DMS153 treated with DMSO at 0.1 percent for 48 hours (cell line): Measurements from ENCODE around the gene MLX.
A peak's percentile ranks its signal among the peaks of the same experiment; 100 is the strongest.
"Not testable (repeated sequence)": the region's sequence is repeated elsewhere in the genome, so short reads cannot be mapped to it uniquely, and the experiment has no call there.

Source experiments
- DNase-seq: peaks from one replicate; lab custom pipeline; 2025; ENCODE audit not compliant: unreplicated experiment; lab: John Stamatoyannopoulos, UW

The MLX gene

DNA sequence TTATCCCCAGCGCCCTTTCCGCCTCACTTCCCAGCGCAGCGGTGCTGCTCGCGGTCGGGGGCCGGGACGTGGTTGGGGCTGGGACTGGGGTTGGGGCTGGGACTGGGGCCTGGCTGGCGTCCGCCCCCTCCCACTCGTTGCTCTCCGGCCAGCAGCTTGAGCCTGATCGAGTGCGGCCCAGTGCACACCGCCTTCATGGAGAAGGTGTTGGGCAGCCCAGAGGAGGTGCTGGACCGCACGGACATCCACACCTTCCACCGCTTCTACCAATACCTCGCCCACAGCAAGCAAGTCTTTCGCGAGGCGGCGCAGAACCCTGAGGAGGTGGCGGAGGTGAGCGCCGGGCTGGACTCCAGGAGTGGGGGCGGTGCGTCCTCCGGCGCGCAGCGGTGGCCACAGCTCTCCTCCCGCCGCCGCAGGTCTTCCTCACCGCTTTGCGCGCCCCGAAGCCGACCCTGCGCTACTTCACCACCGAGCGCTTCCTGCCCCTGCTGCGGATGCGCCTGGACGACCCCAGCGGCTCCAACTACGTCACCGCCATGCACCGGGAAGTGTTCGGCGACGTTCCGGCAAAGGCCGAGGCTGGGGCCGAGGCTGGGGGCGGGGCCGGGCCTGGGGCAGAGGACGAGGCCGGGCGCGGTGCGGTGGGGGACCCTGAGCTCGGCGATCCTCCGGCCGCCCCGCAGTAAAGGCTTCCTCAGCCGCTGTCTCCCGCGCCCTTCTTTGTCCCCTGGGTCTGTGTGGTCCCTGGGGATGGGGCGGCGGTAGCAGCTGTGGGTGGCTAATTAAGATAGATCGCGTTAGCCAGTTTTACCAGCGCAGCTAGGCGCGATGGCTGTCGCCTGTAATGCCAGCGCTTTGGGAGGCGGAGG is 12.4 kb upstream of the MLX start:
- peak; percentile 48 for DNase-seq

DNA sequence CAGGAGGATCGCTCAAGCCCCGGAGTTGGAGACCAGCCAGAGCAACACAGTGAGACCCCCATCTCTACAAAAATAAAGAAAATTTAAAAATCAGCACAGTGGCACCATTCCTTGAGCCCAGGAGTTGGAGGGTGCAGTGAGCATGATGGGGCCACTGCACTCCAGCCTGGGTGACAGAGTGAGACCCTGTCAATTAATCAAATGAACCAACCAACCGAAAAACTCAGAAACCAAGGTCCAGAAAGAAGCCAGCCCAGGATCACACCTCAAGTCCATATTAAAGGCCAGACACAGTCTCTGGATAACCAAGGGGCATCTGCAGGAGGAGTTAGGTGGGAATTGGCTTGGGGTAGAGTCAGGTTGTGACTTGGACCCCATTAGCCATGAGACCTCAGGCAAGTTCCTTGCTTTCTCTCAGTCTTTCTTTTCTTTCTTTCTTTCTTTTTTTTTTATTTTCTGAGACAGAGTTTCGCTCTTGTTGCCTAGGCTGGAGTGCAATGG is 11.7 kb upstream of the MLX start:
- DNase-seq, result no peak

DNA sequence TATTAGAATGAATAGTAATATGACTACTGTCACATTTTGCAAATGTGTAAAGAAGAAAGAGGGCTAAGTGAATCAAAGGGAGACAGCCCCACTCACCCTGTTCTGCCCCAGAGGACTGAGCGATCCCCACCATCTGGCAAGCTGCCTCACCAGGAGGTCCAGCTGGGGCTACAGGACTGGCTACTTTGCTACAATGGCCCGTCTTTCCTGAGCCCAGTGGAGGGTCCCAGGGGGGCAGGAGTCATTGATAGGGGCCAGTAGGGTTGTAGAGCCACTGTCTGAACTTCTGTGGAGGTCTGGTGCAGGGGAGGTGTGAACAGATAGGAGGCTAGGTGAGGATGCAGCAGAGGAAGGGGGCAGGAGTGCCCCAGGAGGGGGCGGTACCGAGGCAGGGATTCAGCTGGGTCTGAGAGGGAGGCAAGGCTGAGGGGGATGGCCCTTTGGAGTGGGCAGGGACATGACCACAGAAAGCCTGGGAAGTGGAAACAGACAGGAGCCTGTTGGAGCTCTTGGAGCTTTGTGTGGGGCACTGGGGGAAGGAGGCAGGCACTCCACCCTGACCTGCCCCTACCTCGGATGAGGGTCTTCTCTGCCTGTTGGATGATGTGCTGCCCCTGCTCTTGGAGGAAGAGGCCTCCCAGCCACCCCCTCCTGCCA is 10.8 kb upstream of the MLX start:
- DNase-seq, result not testable (repeated sequence)

DNA sequence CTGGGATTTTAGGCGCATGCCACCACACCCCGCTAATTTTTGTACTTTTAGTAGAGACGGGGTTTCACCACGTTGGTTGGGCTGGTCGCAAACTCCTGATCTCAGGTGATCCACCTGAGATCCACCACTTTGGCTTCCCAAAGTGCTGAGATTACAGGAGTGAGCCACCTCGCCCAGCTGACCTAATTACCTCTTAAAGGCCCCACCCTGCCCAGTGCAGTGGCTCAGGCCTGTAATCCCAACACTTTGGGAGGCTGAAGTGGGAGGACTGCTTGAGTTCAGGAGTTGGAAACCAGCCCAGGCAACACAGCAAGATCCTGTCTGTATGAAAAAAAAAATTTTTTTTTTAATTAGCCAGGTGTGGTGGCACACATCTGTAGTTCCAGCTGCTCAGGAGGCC is 7.8 kb upstream of the MLX start:
- DNase-seq, result no peak

DNA sequence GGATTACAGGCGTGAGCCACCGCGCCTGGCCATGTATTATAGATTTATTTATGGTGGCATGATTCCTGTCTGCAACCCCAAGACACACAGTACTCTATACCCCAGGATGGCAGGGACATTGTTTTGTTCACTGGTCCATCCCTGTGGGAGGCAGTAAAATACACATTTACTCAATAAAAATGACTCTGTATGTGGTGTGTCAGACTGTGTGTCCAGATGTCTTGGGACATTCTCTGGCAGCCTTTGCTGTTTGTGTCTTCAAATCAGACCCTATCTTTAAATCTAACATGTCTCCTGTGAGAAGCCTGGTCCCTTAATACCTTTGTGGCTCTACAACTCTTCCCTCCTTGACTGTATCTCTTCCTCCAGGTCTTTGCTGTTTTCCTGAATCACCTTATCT is 6.7 kb upstream of the MLX start:
- no peak for DNase-seq

DNA sequence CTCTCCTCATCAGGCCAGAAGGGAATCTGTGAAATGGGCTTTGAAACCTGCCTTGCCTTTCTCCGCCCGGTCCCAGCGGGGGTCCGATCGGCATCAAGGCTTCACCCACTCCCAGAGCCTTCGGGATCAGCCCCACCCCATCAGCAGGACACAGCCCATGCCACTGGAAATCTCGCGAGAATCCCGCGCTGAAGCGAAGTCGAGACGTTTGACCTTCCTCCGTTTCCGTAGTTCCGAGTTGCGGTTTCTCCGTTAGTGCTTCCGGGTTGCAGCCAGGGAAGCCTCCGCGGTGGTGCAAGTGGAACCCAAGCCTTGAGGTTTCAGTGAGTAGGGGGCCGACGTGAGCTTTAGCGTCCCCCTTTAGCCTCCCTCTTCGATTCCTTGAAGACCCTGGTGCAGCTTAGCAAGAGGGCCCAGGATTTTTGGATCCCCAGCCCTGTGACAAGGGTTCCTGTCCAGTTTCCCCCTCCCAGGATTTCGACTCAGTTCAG is 5.0 kb upstream of the MLX start, which contains the start of gene COASY:
TSS of gene COASY (plus strand) at position 252 of the 491 bp plus-strand sequence. CDS start 475 bp downstream, outside the sequence.
- peak; percentile 62 for DNase-seq

DNA sequence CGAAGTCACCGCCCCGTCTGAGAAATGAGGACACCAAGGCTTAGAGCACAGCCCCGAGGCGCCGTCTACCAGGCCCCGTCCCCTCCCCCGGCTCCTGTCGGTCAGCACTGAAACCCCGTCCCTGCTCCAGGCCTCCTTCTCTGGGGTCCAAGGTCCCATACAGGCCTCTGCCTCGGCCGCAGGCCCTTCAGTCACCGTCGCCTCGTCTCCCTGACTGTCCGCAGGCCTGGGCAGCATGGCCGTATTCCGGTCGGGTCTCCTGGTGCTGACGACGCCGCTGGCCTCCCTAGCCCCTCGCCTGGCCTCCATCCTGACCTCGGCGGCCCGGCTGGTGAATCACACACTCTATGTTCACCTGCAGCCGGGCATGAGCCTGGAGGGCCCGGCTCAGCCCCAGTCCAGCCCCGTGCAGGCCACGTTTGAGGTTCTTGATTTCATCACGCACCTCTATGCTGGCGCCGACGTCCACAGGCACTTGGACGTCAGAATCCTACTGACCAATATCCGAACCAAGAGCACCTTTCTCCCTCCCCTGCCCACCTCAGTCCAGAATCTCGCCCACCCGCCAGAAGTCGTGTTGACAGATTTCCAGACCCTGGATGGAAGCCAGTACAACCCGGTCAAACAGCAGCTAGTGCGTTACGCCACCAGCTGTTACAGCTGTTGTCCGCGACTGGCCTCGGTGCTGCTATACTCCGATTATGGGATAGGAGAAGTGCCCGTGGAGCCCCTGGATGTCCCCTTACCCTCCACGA is 4.3 kb upstream of the MLX start:
- no peak for DNase-seq

DNA sequence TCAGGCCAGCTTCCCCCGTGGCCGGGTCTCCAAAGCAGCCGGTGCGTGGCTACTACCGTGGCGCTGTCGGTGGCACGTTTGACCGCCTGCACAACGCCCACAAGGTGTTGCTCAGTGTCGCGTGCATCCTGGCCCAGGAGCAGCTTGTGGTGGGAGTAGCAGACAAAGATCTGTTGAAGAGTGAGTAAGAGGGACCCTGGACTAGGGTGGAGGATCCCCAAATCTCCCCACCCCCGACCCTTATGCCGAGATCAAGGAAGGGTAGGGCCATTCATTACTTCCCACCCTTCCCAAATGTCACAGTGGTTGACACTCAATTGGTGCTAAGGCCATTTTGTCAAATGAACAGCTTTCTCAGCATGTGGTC is 3.8 kb upstream of the MLX start:
- DNase-seq, result no peak

DNA sequence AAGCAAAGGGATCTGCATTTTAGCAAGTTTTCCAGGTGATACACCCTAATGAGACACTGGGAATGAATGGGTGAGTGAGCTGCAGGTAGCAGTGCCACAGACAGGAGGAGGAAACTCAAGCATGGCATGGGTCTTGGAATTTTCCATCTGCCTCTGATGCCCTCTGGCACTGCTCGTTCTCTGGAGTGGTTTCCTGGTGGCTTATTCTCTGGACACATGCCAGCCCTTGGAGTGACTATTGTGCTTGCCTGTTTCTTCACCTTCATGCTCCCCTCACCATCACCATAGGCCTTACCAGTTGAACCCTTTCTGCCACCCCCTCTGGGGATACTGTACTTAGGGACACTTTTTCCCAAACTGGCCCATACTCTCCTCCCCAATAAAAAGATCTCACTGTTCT is 3.4 kb upstream of the MLX start:
- DNase-seq, result no peak

DNA sequence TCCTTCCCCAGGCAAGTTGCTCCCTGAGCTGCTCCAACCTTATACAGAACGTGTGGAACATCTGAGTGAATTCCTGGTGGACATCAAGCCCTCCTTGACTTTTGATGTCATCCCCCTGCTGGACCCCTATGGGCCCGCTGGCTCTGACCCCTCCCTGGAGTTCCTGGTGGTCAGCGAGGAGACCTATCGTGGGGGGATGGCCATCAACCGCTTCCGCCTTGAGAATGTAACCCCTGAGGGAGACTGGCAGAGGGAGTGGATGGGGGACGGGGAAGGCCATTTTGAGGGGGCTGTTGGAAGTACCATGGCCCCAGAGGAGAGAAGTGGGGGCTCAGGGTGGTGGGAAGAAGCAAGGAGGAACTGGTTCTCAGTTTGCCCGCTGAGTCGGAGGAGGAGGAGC is 3.0 kb upstream of the MLX start:
- DNase-seq, result no peak

DNA sequence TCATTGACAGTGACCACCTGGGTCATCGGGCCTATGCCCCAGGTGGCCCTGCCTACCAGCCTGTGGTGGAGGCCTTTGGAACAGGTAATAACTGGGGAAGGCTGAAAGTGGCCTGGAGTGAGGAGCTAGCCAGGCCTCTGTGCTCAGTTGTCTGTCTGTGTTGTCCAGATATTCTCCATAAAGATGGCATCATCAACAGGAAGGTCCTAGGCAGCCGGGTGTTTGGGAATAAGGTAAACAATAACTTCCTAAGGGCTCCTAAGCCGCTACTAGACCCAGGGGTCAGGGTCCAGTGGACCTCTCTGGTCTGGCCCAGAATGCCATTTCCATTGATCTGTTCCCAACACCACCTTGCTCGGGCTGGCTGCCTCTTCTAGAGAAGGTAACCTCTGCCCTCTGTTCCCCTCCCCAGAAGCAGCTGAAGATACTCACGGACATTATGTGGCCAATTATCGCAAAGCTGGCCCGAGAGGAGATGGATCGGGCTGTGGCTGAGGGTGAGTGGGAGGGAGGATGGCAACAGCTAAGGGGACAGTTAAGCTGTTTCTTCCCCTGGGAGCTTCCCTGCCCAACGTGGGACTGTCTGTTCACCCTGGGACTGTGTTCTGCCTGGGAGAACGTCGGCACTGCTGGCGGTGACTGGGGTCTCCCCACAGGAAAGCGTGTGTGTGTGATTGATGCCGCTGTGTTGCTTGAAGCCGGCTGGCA is 1.9 kb upstream of the MLX start:
- no peak for DNase-seq

DNA sequence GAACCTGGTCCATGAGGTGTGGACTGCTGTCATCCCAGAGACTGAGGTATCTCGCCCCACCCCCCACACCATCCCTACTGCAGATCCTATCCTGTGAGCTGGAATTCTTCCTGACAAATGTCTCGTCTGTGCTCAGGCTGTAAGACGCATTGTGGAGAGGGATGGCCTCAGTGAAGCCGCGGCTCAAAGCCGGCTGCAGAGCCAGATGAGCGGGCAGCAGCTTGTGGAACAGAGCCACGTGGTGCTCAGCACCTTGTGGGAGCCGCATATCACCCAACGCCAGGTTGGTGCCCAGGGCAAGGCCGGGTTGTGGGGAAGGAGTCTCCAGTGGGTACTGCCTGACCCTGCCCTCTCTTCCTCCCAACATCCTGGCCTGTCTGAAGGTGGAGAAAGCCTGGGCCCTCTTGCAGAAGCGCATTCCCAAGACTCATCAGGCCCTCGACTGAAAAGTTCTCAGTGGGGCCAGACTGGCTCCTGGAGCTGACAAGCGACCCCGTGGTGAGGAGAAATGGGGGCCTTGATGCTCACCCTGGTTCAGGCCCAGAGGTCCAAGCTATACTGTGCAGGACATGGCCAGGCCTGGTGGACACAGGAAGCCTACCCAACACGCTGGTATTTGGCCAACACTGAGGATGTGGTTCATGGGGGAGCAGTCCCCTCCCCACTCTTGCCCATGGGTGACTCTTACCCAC is 1.2 kb upstream of the MLX start:
- no peak for DNase-seq

DNA sequence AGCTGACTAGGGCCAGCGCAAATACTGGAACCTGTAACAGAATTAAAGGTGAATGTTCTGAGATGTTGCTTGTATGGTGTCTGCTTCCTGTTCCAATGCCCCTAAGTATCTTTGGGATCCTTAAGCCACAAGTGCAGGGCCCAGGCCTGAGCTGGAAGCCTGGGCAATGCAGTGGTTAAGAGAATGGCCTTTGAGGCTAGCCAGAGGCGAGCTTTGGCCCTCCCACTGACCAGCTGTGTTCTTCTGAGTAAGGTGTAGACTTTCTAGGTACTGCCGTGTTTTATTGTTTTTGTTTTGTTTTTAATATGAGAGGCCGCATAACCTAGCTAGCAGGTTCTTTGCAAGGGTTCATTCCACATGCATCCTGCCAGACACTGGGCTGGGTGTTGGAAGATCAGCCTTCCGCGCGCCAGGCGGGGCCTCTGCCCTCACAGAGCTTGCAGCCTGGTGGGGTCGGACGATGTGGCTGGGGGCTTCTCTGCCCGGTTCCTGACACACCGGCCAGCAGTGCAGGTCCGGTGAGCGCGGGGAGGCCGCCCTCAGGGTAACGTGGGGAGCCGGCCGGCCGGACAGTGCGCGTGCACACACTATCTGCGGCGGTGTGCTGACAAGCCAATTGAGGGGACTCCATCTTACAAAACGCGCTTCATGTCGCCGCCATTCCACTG is 551 bp upstream of the MLX start:
- DNase-seq, result no peak

DNA sequence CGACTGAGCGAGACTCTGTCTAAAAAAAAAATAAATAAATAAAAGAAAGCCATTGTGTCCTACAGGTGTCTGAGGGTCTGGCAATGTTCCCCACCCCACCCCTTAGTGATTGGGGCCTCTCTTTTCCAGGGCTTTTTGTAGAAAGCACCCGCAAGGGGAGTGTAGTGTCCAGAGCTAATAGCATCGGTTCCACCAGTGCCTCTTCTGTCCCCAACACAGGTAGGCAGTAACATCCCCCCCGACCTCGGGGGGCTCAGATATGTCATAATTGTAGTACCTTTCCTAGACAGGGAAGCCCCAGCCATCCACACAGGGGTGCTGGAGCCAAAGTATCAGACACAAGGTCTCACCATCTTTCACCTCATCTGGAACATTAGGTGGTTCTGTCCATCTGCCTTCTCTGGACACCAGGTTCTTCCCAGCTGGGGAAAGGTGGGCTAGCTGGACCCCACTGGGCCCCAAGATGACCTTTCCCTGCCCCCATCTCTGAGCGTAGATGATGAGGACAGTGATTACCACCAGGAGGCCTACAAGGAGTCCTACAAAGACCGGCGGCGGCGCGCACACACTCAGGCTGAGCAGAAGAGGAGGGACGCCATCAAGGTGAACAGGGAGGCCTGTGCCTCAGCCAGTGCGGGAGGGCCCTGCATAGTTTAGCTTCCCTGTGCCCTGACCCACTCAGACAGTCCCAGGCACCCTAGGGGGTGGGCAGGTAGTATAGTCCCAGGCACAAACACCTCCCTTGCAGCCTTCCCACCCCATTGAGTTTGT is 1.6 kb downstream of the MLX start:
- no peak for DNase-seq

DNA sequence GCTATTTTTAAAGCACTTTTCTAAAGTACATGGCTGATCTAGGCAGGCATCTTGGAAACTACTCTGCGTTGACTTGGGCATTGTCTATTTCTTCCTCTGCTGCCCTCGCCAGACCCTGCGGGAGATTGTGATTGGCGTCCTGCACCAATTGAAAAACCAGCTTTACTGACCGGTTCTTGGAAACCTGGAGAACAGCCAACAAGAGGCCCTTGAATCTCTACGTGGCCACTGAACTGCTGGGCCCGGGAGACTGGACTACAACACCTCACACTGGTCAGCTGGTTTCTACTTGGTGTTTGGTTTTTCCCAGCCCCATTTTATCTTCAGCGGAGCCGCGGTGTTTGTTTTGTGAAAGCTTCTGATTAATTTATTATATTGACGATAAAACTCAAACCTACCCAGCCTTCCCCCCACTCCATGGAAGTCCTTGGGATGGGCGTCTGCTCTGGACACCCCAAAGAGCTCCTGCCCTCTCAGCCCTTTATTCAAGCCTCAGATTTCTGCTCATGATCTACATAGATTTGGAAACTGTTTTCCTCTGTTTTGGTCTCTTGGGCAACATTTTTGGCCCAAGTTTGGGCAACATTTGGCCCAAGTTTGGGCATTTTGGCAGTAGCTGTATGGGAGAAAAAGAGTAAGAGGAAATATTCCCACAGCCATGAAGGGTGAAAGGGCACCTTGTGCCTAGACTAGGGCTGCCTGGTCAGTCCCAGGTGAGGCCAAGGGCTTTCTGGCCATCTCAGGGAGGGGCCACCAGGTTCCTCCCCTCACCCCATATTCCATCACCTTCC is 4.7 kb downstream of the MLX start:
- no peak for DNase-seq

DNA sequence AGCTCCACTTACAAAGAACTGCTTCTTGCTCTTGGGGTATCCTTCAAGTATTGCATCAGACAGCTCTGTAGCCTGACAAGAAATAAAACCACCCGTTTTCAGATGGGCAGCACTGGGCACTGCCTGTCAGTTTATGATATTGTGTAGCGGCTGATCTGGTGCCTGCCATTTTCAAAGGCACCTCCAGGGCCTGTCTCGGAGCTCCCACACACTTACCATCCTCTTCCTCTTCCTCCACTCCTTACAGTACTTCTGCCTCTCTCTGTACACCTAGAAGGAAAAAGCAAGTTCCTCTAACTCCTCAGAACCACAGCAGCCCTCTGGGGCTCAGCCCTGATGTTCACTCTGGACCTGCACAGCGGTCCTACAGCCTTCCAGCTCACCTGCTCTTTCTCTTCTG is 6.2 kb downstream of the MLX start:
- DNase-seq, result no peak

DNA sequence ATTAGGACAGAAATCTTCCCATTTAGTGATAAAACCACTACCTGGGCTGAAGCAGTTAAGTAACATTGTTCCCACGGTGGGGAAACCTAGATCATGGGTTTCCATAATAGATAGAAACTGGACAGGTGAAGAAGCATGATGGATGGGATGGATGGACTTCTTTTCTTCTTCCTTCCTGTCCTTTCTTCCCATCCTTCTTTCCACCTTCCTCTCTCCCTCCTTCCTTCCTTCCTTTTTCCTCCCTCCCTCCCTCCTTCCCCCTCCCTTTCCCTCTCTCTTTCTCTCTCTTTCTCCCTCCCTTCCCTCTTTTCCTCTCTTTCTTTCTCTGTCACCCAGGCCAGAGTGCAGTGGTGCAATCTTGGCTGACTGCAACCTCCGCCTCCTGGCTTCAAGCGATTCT is 7.6 kb downstream of the MLX start:
- no peak for DNase-seq

DNA sequence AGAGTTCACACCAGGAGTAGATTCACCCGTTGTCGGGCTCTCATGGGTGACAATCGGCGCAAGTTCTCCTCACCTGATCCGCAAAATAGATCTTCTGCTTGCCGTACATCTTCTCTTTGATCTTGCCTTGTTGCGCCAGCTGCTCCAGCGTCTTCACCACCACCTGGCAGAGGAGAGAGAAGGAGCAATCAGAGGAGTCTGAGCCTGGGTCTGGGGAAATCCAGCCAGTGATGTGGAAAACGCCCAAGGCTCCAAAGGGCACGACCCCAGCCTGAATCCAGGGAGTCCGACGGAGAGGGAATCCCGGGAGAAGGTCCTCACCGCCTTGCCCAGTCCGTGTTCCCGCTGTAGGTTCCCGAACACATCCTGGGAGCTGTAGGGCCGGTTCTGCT is 10.2 kb downstream of the MLX start:
- DNase-seq, result no peak
